Astrocyte of the cerebellum (primary cell): ENCODE results near the gene IPO9.

Source experiments
- DNase-seq: peaks from one replicate; pipeline ENCODE4 v3.0.0-alpha.2; 2011; ENCODE audit warnings: low read depth
- H3K4me3 ChIP-seq: 2 replicates; pipeline ENCODE4 v1.5.1; 2011; ENCODE audit warnings: mild to moderate bottlenecking, low read depth, low read length, moderate library complexity
- CTCF ChIP-seq: IDR thresholded peaks from 2 replicates; pipeline ENCODE4 v1.5.1; 2012; ENCODE audit warnings: low read length, low read depth, moderate library complexity, mild to moderate bottlenecking; ENCODE audit errors: missing control alignments
- in situ Hi-C: cut with HindIII; loops from 2 replicates; pipeline ENCODE4 v1.10.0; 2017; ENCODE audit warnings: low sequenced_read_pairs

Gene IPO9

GRCh38 chr1:201906336-201906735, 77.4 kb downstream of the IPO9 start:
- DNase-seq, result no peak
- in situ Hi-C loops, result no loop called here
- no peak for TF ChIP-seq CTCF
- H3K4me3 ChIP-seq, result no peak overlapping the region

GRCh38 chr1:201907621-201908020, 78.7 kb downstream of the IPO9 start:
- in situ Hi-C loops, result no loop called here
- TF ChIP-seq CTCF, result no peak
- no peak overlapping the region for H3K4me3 ChIP-seq
- DNase-seq, result no peak

GRCh38 chr1:201911826-201912571, 83.0 kb downstream of the IPO9 start:
- in situ Hi-C loops, result loop anchor here (5.0 kb wide), 1 partner anchor 85 kb away; no protein-coding TSS in a partner anchor
- no peak for TF ChIP-seq CTCF
- DNase-seq, result no peak
- H3K4me3 ChIP-seq, result no peak overlapping the region

GRCh38 chr1:201912832-201913231, 83.9 kb downstream of the IPO9 start:
- H3K4me3 ChIP-seq, result no peak overlapping the region
- no peak for TF ChIP-seq CTCF
- in situ Hi-C loops, result loop anchor here (5.0 kb wide), 1 partner anchor 84 kb away; no protein-coding TSS in a partner anchor
- no peak for DNase-seq

- no peak for DNase-seq
- TF ChIP-seq CTCF, result no peak
- in situ Hi-C loops, result loop anchor here (5.0 kb wide), 1 partner anchor 83 kb away; no protein-coding TSS in a partner anchor
These were observed 85.7 kb downstream of the IPO9 start for GRCh38 chr1:201914456-201915235.

GRCh38 chr1:201916649-201917249, 87.8 kb downstream of the IPO9 start:
- no peak for TF ChIP-seq CTCF
- no peak overlapping the region for H3K4me3 ChIP-seq
- no peak for DNase-seq
- in situ Hi-C loops, result no loop called here

More at GRCh38 chr1:201914456-201915235, 85.7 kb downstream of the IPO9 start:
- H3K4me3 ChIP-seq, result no peak overlapping the region
